Activated CD4-positive, alpha-beta memory T cell treated with anti-CD3 and anti-CD28 coated beads, Interleukin-2, amount 10 ng/mL, durations not matched to agents 7 days and 5 days (primary cell): Measurements from ENCODE around the gene RXFP2. TPM values are rescaled to one million over a fixed set of nuclear protein-coding genes. Genes with fewer than 3 reads are reported as not detected.

Source experiments
- CTCF ChIA-PET: fragments of 350-600 bp; sonication (Branson Sonifier 250); formaldehyde crosslinking; loops from one replicate; lab custom pipeline; 2021; ENCODE audit warnings: antibody characterized with exemption, inconsistent platforms; lab: Charles Lee
- POLR2A ChIA-PET: fragments of 350-600 bp; sonication (Branson Sonifier 250); formaldehyde crosslinking; loops from one replicate; lab custom pipeline; 2021; ENCODE audit warnings: antibody characterized with exemption; lab: Charles Lee
- DNase-seq: peaks from one replicate; pipeline ENCODE4 v3.0.0-alpha.2; 2020
- H3K27ac Mint-ChIP-seq: one replicate; pipeline ENCODE4 v1.8.0; 2021; ENCODE audit warnings: mild to moderate bottlenecking, mixed read lengths
- H3K27me3 Mint-ChIP-seq: one replicate; pipeline ENCODE4 v1.8.0; 2021; ENCODE audit warnings: mixed read lengths
- H3K36me3 Mint-ChIP-seq: one replicate; pipeline ENCODE4 v1.8.0; 2021; ENCODE audit warnings: low read depth, mixed read lengths
- H3K4me1 Mint-ChIP-seq: one replicate; pipeline ENCODE4 v1.8.0; 2021; ENCODE audit warnings: mixed read lengths
- H3K4me3 Mint-ChIP-seq: one replicate; pipeline ENCODE4 v1.8.0; 2021; ENCODE audit warnings: mild to moderate bottlenecking, mixed read lengths
- H3K9me3 Mint-ChIP-seq: one replicate; pipeline ENCODE4 v1.8.0; 2021; ENCODE audit warnings: mixed read lengths
- total RNA-seq, 2 experiments: library from RNA; stranded (reverse); gene quantifications; one replicate each; pipeline ENCODE4 v1.2.3, GENCODE V29; 2021

Gene RXFP2
- total RNA-seq, 2 experiments from 2014 or later, result not detected

DNA sequence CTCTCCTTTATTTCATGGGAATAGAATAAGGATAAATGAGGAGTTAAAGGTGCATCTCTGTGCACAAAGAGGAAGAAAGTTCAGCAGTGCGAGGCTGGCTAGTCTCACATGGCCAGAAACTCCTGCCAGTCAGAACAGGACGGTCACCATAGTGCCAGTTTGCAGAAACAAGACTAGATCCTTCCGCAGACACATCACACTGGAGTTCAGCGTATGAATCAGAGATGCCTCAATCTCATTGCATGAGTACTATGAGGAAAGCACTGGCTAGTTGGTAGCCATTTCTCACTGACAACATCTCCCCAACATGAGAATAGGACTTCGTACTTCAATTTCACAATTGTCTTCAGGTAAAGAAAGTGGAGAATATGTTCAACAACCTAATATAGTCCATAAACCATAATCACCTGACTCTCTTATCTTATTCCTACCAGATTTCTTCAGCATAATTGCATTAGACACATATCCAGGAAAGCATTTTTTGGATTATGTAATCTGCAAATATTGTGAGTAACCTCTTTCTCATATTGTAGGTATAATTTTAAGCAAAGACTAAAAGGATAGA is 34.9 kb downstream of the RXFP2 start:
- no peak for DNase-seq
- H3K36me3 Mint-ChIP-seq, result no peaks in the 10 kb centered on the region
- no peak overlapping the region for H3K4me3 Mint-ChIP-seq
- no peak overlapping the region for H3K27ac Mint-ChIP-seq
- peaks cover 8% of the 10 kb centered on the region for H3K4me1 Mint-ChIP-seq
- peaks cover 4% of the 10 kb centered on the region for H3K27me3 Mint-ChIP-seq
- H3K9me3 Mint-ChIP-seq, result no peaks in the 10 kb centered on the region
- POLR2A ChIA-PET, result no interaction called here
- CTCF ChIA-PET, result no interaction called here

DNA sequence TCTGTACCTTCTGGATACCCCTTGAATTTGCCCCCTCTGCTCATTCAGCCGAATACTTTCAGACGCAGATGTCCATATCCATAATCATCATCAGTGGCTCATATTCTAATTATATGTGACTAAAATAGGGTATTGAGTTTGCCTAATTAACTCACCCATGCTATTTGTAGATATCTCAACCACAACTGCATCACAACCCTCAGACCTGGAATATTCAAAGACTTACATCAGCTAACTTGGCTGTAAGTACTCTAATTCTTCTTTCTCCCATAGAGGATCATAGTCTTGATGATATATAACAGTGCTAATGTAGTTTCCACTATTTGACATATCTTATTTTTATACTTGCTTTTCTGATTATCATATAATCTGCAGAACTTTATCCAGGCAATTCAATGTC is 35.8 kb downstream of the RXFP2 start:
- Mint-ChIP-seq H3K27ac (no peak overlapping the region), H3K9me3 (no peaks in the 10 kb centered on the region), H3K36me3 (no peaks in the 10 kb centered on the region), H3K27me3 (peaks cover 4% of the 10 kb centered on the region), H3K4me3 (no peak overlapping the region), H3K4me1 (peaks cover 8% of the 10 kb centered on the region)
- POLR2A ChIA-PET, result no interaction called here
- no peak for DNase-seq
- CTCF ChIA-PET, result no interaction called here

- DNase-seq, result no peak
- Mint-ChIP-seq H3K4me3 (no peak overlapping the region), H3K4me1 (peaks cover 8% of the 10 kb centered on the region), H3K27ac (no peak overlapping the region), H3K9me3 (no peaks in the 10 kb centered on the region), H3K27me3 (peaks cover 4% of the 10 kb centered on the region), H3K36me3 (no peaks in the 10 kb centered on the region)
- CTCF ChIA-PET, result no interaction called here
- POLR2A ChIA-PET, result no interaction called here
These were observed 36.4 kb downstream of the RXFP2 start for GRCh38 chr13:31775686-31776085.

DNA sequence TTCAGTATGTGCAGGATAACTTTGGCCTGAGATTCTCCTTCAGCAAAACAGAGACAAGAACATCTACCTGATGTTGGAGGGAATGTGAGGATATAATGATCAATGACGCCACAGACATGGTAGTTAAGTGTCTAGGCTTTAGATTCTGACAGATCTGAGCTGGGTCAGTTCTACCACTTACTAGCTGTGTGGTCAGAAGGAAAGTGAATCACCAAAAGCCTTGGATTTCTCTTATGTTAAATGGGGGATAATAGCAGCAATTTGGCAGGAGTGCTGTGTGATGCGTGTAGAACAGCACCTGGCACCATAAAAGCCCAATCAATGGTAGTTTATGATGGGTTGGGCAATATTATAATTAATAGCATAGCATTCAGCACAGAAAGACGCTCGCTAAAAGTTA is 41.7 kb downstream of the RXFP2 start:
- no peak overlapping the region for H3K4me3 Mint-ChIP-seq
- no peak for DNase-seq
- no peaks in the 10 kb centered on the region for H3K36me3 Mint-ChIP-seq
- H3K9me3 Mint-ChIP-seq, result no peaks in the 10 kb centered on the region
- ChIA-PET POLR2A (no interaction called here), CTCF (no interaction called here)
- H3K27me3 Mint-ChIP-seq, result peaks cover 12% of the 10 kb centered on the region
- H3K27ac Mint-ChIP-seq, result no peak overlapping the region
- H3K4me1 Mint-ChIP-seq, result no peaks in the 10 kb centered on the region

GRCh38 chr13:31786011-31786410 is 46.7 kb downstream of the RXFP2 start:
- CTCF ChIA-PET, result no interaction called here
- peaks cover 13% of the 10 kb centered on the region for H3K27me3 Mint-ChIP-seq
- no peaks in the 10 kb centered on the region for H3K36me3 Mint-ChIP-seq
- H3K27ac Mint-ChIP-seq, result no peak overlapping the region
- no peaks in the 10 kb centered on the region for H3K9me3 Mint-ChIP-seq
- no peak overlapping the region for H3K4me3 Mint-ChIP-seq
- no peak for DNase-seq
- POLR2A ChIA-PET, result no interaction called here
- H3K4me1 Mint-ChIP-seq, result no peaks in the 10 kb centered on the region

DNA sequence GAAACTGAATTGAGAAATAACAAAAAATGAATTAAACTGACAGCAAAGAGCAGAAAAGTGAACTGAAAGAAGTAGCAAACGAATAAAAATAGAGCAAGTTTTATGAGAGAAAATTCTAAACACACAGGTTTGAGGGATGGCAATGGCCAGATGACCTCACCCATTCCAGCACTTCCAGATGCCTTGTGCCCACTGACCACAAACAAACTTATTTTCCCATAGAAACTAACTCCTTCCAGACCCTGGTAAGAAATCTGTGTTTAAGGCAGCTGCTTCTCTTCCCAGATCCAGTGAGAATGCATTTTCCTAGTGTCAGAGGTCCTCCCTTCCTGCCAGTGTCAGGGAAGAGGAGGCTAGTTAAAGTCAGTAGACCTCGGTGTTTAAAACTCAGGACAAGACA is 51.7 kb downstream of the RXFP2 start:
- H3K9me3 Mint-ChIP-seq, result no peaks in the 10 kb centered on the region
- H3K27ac Mint-ChIP-seq, result no peak overlapping the region
- ChIA-PET POLR2A (no interaction called here), CTCF (no interaction called here)
- H3K27me3 Mint-ChIP-seq, result peaks cover 18% of the 10 kb centered on the region
- H3K4me3 Mint-ChIP-seq, result no peak overlapping the region
- no peaks in the 10 kb centered on the region for H3K4me1 Mint-ChIP-seq
- DNase-seq, result no peak
- no peaks in the 10 kb centered on the region for H3K36me3 Mint-ChIP-seq

GRCh38 chr13:31793246-31793645 is 53.9 kb downstream of the RXFP2 start:
- DNase-seq, result no peak
- no peaks in the 10 kb centered on the region for H3K36me3 Mint-ChIP-seq
- H3K9me3 Mint-ChIP-seq, result no peaks in the 10 kb centered on the region
- H3K4me3 Mint-ChIP-seq, result no peak overlapping the region
- no peaks in the 10 kb centered on the region for H3K4me1 Mint-ChIP-seq
- H3K27me3 Mint-ChIP-seq, result peaks cover 16% of the 10 kb centered on the region
- ChIA-PET CTCF (no interaction called here), POLR2A (no interaction called here)
- H3K27ac Mint-ChIP-seq, result no peak overlapping the region

GRCh38 chr13:31794452-31794851 is 55.1 kb downstream of the RXFP2 start:
- Mint-ChIP-seq H3K4me3 (no peak overlapping the region), H3K27ac (no peak overlapping the region), H3K27me3 (peaks cover 16% of the 10 kb centered on the region), H3K4me1 (no peaks in the 10 kb centered on the region), H3K9me3 (no peaks in the 10 kb centered on the region), H3K36me3 (no peaks in the 10 kb centered on the region)
- POLR2A ChIA-PET, result no interaction called here
- CTCF ChIA-PET, result interaction anchor here (0.7 kb wide), 1 partner anchor 815 kb away, joined by 3 read pairs; no protein-coding TSS in a partner anchor
- DNase-seq, result no peak

DNA sequence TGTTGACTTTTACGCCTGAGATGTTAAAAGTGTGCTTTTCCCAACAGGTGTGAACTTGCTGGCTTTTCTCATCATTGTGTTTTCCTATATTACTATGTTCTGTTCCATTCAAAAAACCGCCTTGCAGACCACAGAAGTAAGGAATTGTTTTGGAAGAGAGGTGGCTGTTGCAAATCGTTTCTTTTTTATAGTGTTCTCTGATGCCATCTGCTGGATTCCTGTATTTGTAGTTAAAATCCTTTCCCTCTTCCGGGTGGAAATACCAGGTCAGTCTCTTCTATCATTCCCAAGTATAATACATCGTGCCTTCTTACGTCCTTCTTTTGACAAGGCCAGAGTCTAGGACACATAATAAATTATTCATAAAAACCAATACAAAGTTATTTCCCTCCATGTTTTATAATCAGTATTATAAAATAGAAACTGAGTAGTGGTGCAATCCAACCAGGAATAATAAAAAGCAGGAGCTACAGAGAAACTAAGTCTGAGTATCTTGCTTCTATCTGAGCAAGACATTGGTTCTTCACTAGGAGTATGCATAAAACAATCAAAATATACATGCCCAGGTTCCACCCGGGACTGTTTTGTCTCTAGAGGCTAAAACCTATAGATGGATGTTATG is 57.9 kb downstream of the RXFP2 start:
- Mint-ChIP-seq H3K9me3 (no peaks in the 10 kb centered on the region), H3K27me3 (peaks cover 8% of the 10 kb centered on the region), H3K4me3 (no peak overlapping the region), H3K27ac (no peak overlapping the region), H3K4me1 (peaks cover 20% of the 10 kb centered on the region), H3K36me3 (no peaks in the 10 kb centered on the region)
- ChIA-PET CTCF (no interaction called here), POLR2A (no interaction called here)
- no peak for DNase-seq

- ChIA-PET POLR2A (no interaction called here), CTCF (no interaction called here)
- Mint-ChIP-seq H3K4me3 (no peak overlapping the region), H3K9me3 (no peaks in the 10 kb centered on the region), H3K27me3 (peaks cover 8% of the 10 kb centered on the region), H3K27ac (no peak overlapping the region), H3K4me1 (peaks cover 28% of the 10 kb centered on the region), H3K36me3 (no peaks in the 10 kb centered on the region)
- DNase-seq, result no peak
These were observed 58.9 kb downstream of the RXFP2 start for GRCh38 chr13:31798189-31798588.

- peaks cover 43% of the 10 kb centered on the region for H3K4me1 Mint-ChIP-seq
- H3K9me3 Mint-ChIP-seq, result no peaks in the 10 kb centered on the region
- H3K36me3 Mint-ChIP-seq, result no peaks in the 10 kb centered on the region
- no peak overlapping the region for H3K4me3 Mint-ChIP-seq
- peaks cover 1% of the 10 kb centered on the region for H3K27me3 Mint-ChIP-seq
- no peak for DNase-seq
- peak overlapping the region; percentile 0 for H3K27ac Mint-ChIP-seq
- POLR2A ChIA-PET, result no interaction called here
- CTCF ChIA-PET, result no interaction called here
These were observed 61.8 kb downstream of the RXFP2 start for GRCh38 chr13:31801088-31801487.

DNA sequence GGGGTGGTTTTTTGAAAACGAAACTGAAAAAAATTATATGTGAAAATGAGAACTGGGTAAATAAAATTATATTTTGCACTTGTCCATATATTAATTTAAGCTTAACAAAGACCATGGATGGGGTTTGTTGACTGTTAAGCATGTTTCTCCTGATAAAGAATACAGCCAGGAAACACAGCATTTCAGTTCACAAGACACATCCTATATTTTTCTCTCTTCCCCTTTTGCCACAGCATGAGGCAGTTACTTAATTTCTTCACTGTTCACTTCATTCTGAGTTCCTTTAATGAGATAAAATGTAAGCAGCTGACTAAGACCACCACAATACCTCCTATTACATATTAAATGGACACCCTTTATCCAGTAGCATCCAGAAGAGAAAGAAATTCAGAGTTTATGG is 64.0 kb downstream of the RXFP2 start:
- Mint-ChIP-seq H3K27ac (no peak overlapping the region), H3K36me3 (no peaks in the 10 kb centered on the region), H3K4me3 (no peak overlapping the region), H3K9me3 (peaks cover 3% of the 10 kb centered on the region), H3K27me3 (peaks cover 1% of the 10 kb centered on the region), H3K4me1 (peaks cover 62% of the 10 kb centered on the region)
- ChIA-PET POLR2A (no interaction called here), CTCF (no interaction called here)
- no peak for DNase-seq

DNA sequence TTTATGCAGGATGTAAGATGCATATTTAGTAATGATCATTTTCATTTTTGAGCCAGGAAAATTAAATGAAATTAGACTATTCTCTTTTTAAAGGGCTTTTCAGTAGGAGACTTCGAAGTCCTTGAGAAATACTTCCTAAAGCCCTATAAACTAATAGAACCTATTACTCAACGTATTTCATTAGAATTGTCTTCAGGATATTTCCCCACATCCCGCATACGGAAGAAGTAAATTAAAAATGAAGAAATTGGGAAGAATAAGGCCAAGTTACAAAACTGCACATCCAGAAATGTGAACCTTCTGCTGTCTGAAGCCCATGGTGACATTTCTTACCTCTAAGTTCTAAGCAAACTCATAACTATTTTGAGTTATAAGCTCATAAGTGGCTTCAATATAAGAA is 66.5 kb downstream of the RXFP2 start:
- no peaks in the 10 kb centered on the region for H3K27me3 Mint-ChIP-seq
- CTCF ChIA-PET, result no interaction called here

GRCh38 chr13:31807090-31807541 is 67.8 kb downstream of the RXFP2 start:
- Mint-ChIP-seq H3K27ac (peak overlapping the region; percentile 98), H3K27me3 (no peaks in the 10 kb centered on the region), H3K36me3 (peaks cover 16% of the 10 kb centered on the region), H3K4me1 (peaks cover 47% of the 10 kb centered on the region), H3K4me3 (peak overlapping the region; percentile 6), H3K9me3 (peaks cover 11% of the 10 kb centered on the region)
- ChIA-PET CTCF (interaction anchor here (0.5 to 1.2 kb wide), 3 partner anchors 18 to 596 kb away, joined by 3 read pairs; no protein-coding TSS in a partner anchor), POLR2A (interaction anchor here (0.7 to 1.6 kb wide), 5 partner anchors 11 to 621 kb away, joined by 4 to 8 read pairs (median 5); partner anchors contain the start of genes BRCA2, N4BP2L1 and ZAR1L)
- DNase-seq, result peak; percentile 72

More for the DNA sequence above, 66.5 kb downstream of the RXFP2 start:
- H3K9me3 Mint-ChIP-seq, result peaks cover 7% of the 10 kb centered on the region
- H3K27ac Mint-ChIP-seq, result no peak overlapping the region
- no peak for DNase-seq
- peaks cover 58% of the 10 kb centered on the region for H3K4me1 Mint-ChIP-seq
- peaks cover 12% of the 10 kb centered on the region for H3K36me3 Mint-ChIP-seq
- H3K4me3 Mint-ChIP-seq, result no peak overlapping the region
- POLR2A ChIA-PET, result interaction anchor here (1.6 kb wide), 1 partner anchor 39 kb away, joined by 5 read pairs; no protein-coding TSS in a partner anchor
